NCI-H748 (cell line): ENCODE results near the gene DMD.

Source experiments
- DNase-seq: peaks from one replicate; lab custom pipeline; 2025; ENCODE audit not compliant: unreplicated experiment; lab: John Stamatoyannopoulos, UW

DMD gene

GRCh38 chrX:32514986-32515385 lies 696.4 kb downstream of the DMD start:
- DNase-seq, result no peak

GRCh38 chrX:32501606-32502005 lies 709.7 kb downstream of the DMD start:
- no peak for DNase-seq

- DNase-seq, result no peak
Observed at GRCh38 chrX:32496671-32497070, 714.7 kb downstream of the DMD start.

GRCh38 chrX:32495855-32496254 lies 715.5 kb downstream of the DMD start:
- DNase-seq, result peak; percentile 63

- DNase-seq, result no peak
Observed at GRCh38 chrX:32489125-32489524, 722.2 kb downstream of the DMD start.

GRCh38 chrX:32483534-32484136 lies 727.7 kb downstream of the DMD start:
- peak; percentile 17 for DNase-seq

GRCh38 chrX:32480019-32480418 lies 731.3 kb downstream of the DMD start:
- DNase-seq, result no peak

GRCh38 chrX:32472364-32472763 lies 739.0 kb downstream of the DMD start:
- DNase-seq, result no peak

- DNase-seq, result no peak
Observed at GRCh38 chrX:32455704-32456103, 755.6 kb downstream of the DMD start.

GRCh38 chrX:32451954-32452695 lies 759.2 kb downstream of the DMD start:
- DNase-seq, result no peak

GRCh38 chrX:32448945-32449344 lies 762.4 kb downstream of the DMD start:
- DNase-seq, result no peak

- no peak for DNase-seq
Observed at GRCh38 chrX:32448320-32448719, 763.0 kb downstream of the DMD start.

- no peak for DNase-seq
Observed at GRCh38 chrX:32447640-32448039, 763.7 kb downstream of the DMD start.

GRCh38 chrX:32443841-32444240 lies 767.5 kb downstream of the DMD start:
- no peak for DNase-seq

GRCh38 chrX:32421266-32421665 lies 790.1 kb downstream of the DMD start:
- DNase-seq, result no peak

- DNase-seq, result no peak
Observed at GRCh38 chrX:32408389-32408788, 803.0 kb downstream of the DMD start.

- DNase-seq, result no peak
Observed at GRCh38 chrX:32397562-32398216, 813.7 kb downstream of the DMD start.

GRCh38 chrX:32395878-32396277 lies 815.5 kb downstream of the DMD start:
- no peak for DNase-seq

- DNase-seq, result no peak
Observed at GRCh38 chrX:32392655-32393054, 818.7 kb downstream of the DMD start.

GRCh38 chrX:32370456-32371205 lies 840.7 kb downstream of the DMD start:
- DNase-seq, result no peak

GRCh38 chrX:32293962-32294700 lies 917.2 kb downstream of the DMD start:
- no peak for DNase-seq
